Measurements from ENCODE around the gene KRTAP12-3. TPM values are rescaled to one million over a fixed set of nuclear protein-coding genes. Genes with fewer than 3 reads are reported as not detected.
"Not testable (repeated sequence)": the region's sequence is repeated elsewhere in the genome, so short reads cannot be mapped to it uniquely, and the experiment has no call there.

KRTAP12-3 gene
- total RNA-seq, 3 donors from 2014 or later, result not detected

DNA sequence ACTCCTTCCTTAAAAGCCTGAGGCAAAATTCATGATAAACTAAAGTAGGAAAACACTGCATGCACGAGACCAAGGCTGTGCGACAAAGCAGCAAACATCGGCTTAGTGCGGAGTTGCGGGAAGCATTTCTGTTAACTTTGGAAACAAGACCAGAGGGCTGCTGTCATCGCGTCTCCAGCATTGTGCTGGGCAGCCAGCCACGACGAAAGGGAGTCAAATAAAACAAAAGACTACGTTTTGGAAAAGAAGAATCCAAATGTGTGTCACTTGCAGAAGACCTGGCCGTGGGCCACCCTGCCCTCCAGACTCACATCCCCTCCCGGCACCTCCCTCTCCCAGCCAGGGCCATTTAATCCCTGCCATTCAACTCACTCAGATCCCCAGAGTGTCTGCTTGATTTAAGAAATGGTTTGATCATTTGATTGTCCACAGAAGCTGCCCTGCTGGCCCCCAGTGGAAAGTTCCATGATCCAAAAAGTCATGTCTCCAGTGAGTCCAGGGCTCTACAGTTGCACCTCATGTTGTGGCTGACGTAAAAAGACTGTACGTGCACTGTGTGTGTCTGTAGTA lies 13.9 kb upstream of the KRTAP12-3 start:
- intact Hi-C loops (cut with DNase I; ENCODE audit: low total_unique reads), result no loop called here
- no peak for DNase-seq (ENCODE audit: low spot score in 2 of 2)
- Histone ChIP-seq H3K9me3 (peaks cover 16 to 33% of the 10 kb centered on the region in 2 donors), H3K4me1 (no peaks in the 10 kb centered on the region), H3K36me3 (no peaks in the 10 kb centered on the region), H3K27ac (no peak overlapping the region), H3K4me3 (no peak overlapping the region), H3K27me3 (peaks cover 0 to 53% of the 10 kb centered on the region in 2 donors)
- TF ChIP-seq POLR2AphosphoS5 (IDR thresholded peaks at IDR 0.05) (no peak), POLR2A (IDR thresholded peaks at IDR 0.05) (no peak)
- TF ChIP-seq, protein P1, sequence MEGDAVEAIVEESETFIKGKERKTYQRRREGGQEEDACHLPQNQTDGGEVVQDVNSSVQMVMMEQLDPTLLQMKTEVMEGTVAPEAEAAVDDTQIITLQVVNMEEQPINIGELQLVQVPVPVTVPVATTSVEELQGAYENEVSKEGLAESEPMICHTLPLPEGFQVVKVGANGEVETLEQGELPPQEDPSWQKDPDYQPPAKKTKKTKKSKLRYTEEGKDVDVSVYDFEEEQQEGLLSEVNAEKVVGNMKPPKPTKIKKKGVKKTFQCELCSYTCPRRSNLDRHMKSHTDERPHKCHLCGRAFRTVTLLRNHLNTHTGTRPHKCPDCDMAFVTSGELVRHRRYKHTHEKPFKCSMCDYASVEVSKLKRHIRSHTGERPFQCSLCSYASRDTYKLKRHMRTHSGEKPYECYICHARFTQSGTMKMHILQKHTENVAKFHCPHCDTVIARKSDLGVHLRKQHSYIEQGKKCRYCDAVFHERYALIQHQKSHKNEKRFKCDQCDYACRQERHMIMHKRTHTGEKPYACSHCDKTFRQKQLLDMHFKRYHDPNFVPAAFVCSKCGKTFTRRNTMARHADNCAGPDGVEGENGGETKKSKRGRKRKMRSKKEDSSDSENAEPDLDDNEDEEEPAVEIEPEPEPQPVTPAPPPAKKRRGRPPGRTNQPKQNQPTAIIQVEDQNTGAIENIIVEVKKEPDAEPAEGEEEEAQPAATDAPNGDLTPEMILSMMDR (IDR thresholded peaks at IDR 0.05), result no peak

DNA sequence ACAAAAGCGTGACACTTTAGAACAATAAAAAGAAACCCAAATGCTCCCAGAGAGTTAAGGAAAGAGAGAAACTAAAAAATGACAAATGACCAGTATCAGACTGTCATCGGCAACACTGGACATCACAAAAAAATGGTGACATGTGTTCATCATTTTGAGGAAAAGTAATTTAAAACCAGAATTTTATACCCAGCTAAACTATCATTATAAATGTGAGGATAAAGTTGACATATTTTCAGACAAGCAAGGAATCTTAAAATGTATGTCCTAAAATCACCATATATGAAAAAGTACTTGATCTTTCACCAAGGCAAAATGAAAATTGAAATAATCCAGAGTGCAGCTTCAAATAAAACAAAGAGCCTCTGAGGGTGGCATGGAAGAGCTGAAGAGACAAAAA lies 12.9 kb upstream of the KRTAP12-3 start:
- Histone ChIP-seq H3K36me3 (no peaks in the 10 kb centered on the region), H3K27me3 (peaks cover 0 to 50% of the 10 kb centered on the region in 2 donors), H3K27ac (no peak overlapping the region), H3K4me3 (no peak overlapping the region), H3K9me3 (peaks cover 16 to 33% of the 10 kb centered on the region in 2 donors), H3K4me1 (no peaks in the 10 kb centered on the region)
- no peak for DNase-seq (ENCODE audit: low spot score in 2 of 2)
- TF ChIP-seq POLR2A (IDR thresholded peaks at IDR 0.05), result no peak
- TF ChIP-seq POLR2AphosphoS5 (IDR thresholded peaks at IDR 0.05), result no peak
- TF ChIP-seq, protein P1 (IDR thresholded peaks at IDR 0.05), result no peak
- intact Hi-C loops (cut with DNase I; ENCODE audit: low total_unique reads), result no loop called here

DNA sequence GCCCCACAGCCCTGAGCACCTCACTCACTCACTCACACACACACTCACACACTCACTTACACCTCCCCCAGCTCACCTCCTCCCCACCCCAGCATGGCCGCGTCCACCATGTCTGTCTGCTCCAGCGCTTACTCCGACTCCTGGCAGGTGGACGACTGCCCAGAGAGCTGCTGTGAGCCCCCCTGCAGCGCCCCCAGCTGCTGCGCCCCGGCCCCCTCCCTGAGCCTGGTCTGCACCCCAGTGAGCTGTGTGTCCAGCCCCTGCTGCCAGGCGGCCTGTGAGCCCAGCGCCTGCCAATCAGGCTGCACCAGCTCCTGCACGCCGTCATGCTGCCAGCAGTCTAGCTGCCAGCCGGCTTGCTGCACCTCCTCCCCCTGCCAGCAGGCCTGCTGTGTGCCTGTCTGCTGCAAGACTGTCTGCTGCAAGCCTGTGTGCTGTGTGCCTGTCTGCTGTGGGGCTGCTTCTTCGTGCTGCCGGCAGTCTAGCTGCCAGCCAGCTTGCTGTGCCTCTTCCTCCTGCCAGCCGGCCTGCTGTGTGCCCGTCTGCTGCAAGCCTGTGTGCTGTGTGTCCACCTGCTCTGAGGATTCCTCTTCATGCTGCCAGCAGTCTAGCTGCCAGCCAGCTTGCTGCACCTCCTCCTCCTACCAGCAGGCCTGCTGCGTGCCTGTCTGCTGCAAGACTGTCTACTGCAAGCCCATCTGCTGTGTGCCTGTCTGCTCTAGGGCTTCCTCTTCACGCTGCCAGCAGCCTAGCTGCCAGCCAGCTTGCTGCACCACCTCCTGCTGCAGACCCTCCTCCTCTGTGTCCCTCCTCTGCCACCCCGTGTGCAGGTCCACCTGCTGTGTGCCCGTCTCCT lies 11.1 kb upstream of the KRTAP12-3 start, which contains the start of gene KRTAP10-11:
Gene KRTAP10-11 (plus strand): TSS at position 49 of the 856 bp plus-strand sequence. CDS start 45 bp downstream, at position 94.
- intact Hi-C loops (cut with DNase I; ENCODE audit: low total_unique reads); H3K36me3 ChIP-seq; DNase-seq (ENCODE audit: low spot score in 2 of 2); H3K4me1 ChIP-seq; H3K27ac ChIP-seq; H3K4me3 ChIP-seq: not testable (repeated sequence)
- peaks cover 16 to 24% of the 10 kb centered on the region in 2 donors for H3K9me3 ChIP-seq
- H3K27me3 ChIP-seq, result peaks cover 0 to 34% of the 10 kb centered on the region in 2 donors

DNA sequence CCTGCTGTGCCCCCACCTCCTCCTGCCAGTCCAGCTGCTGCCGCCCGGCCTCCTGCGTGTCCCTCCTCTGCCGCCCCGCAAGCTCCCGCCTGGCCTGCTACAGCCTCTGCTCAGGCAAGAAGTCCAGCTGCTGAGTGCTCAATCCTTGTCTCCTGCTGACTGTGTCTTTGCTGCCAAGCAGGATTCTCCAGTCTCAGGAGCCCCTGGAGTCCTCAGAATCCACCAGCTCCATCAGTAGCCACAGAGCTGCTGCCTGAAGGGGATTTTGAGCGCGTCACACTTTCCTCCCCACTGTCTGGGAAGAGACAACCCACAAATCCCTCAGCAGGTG lies 10.5 kb upstream of the KRTAP12-3 start:
- peaks cover 16 to 23% of the 10 kb centered on the region in 2 donors for H3K9me3 ChIP-seq
- no peak for DNase-seq (ENCODE audit: low spot score in 2 of 2)
- H3K4me1 ChIP-seq, result no peaks in the 10 kb centered on the region
- TF ChIP-seq, protein P1 (IDR thresholded peaks at IDR 0.05), result no peak
- TF ChIP-seq POLR2AphosphoS5 (IDR thresholded peaks at IDR 0.05) (no peak), POLR2A (IDR thresholded peaks at IDR 0.05) (no peak)
- no peak overlapping the region for H3K4me3 ChIP-seq
- peaks cover 0 to 33% of the 10 kb centered on the region in 2 donors for H3K27me3 ChIP-seq
- H3K36me3 ChIP-seq, result no peaks in the 10 kb centered on the region
- H3K27ac ChIP-seq, result no peak overlapping the region
- intact Hi-C loops (cut with DNase I; ENCODE audit: low total_unique reads), result no loop called here

DNA sequence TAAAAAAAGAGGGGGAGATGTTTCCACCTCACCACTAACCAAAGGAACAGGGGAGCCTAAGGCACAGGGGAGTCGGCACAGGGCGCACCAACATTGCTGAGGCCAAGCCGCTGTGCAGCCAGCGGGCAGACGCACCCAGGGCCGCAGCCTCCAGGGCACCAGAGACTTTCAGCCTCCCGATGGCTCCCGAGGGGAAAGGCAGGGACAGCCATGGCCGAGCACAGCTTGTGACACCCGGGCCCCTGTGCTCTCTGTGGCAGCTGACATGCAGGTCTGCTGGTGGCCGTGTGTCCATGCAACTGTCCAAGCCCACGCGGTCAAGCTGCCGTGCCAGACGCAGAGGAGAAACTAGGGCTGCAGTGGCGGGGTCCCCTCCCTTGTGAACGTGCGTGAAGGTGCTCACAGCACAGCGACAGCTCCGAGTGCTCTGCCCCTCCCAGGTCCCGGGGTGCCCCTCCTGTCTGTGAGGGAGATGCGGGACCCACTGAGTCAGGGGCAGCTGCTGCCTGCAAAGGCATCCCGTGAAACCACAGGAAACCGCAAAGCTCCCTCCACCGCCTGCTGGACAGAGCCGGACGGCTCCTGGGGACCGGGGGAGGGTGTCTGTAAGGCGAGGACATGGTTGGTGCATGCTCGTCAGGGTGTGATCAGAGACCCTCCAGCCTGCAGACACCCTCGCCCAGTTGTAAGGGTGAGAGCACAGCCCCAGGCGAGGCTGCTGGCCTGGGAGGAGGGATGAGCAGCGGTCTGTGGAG lies 9.0 kb upstream of the KRTAP12-3 start:
- H3K36me3 ChIP-seq, result no peaks in the 10 kb centered on the region
- intact Hi-C loops (cut with DNase I; ENCODE audit: low total_unique reads), result no loop called here
- H3K4me1 ChIP-seq, result no peaks in the 10 kb centered on the region
- no peak overlapping the region for H3K4me3 ChIP-seq
- H3K9me3 ChIP-seq, result peaks cover 15 to 18% of the 10 kb centered on the region in 2 donors
- peaks cover 0 to 33% of the 10 kb centered on the region in 2 donors for H3K27me3 ChIP-seq
- TF ChIP-seq POLR2A (IDR thresholded peaks at IDR 0.05) (no peak), POLR2AphosphoS5 (IDR thresholded peaks at IDR 0.05) (no peak)
- TF ChIP-seq, protein P1 (IDR thresholded peaks at IDR 0.05), result no peak
- no peak overlapping the region for H3K27ac ChIP-seq
- DNase-seq (ENCODE audit: low spot score in 2 of 2), result no peak

Measured in breast epithelium (tissue), 4 donors.